Natural killer cell (primary cell): ENCODE measurements around the gene SNX8. TPM values are rescaled to one million over a fixed set of nuclear protein-coding genes. Genes with fewer than 3 reads are reported as not detected.

Experiments
- ATAC-seq, 3 donors: fragments of 150-1000 bp in 2 of 3; fragments of 200-7000 bp in 1 of 3; cut with Tn5 transposase; 1 replicate in 1 of 3; 2 replicates in 2 of 3; pipeline ENCODE4 v1.10.0; 2021; ENCODE audit warnings: mild to moderate bottlenecking in 2 of 3, moderate library complexity in 2 of 3
- DNase-seq, 2 donors: peaks; one replicate each; pipeline versions ENCODE4 v3.0.0 to v3.0.0-alpha.2; 2013 to 2021; ENCODE audit warnings: mixed read lengths in 1 of 2
- H3K27ac ChIP-seq: one replicate; pipeline ENCODE4 v1.5.1; 2013; ENCODE audit warnings: mild to moderate bottlenecking, low read length
- H3K27me3 ChIP-seq: one replicate; pipeline ENCODE4 v1.6.1; 2013; ENCODE audit warnings: low read length; ENCODE audit not compliant: control insufficient read depth, insufficient read depth
- H3K36me3 ChIP-seq: one replicate; pipeline ENCODE4 v1.6.1; 2013; ENCODE audit warnings: low read length; ENCODE audit not compliant: control insufficient read depth, insufficient read depth
- H3K4me1 ChIP-seq: one replicate; pipeline ENCODE4 v1.6.1; 2013; ENCODE audit warnings: low read length; ENCODE audit not compliant: control insufficient read depth, insufficient read depth
- H3K4me3 ChIP-seq: one replicate; pipeline ENCODE4 v1.5.1; 2013; ENCODE audit warnings: low read length
- H3K9me3 ChIP-seq: one replicate; pipeline ENCODE4 v1.6.1; 2013; ENCODE audit warnings: low read length; ENCODE audit not compliant: control insufficient read depth, insufficient read depth
- H3K27ac Mint-ChIP-seq, 2 donors: one replicate each; pipeline ENCODE4 v1.8.0; 2022; ENCODE audit warnings: mild to moderate bottlenecking in 2 of 2, mixed read lengths in 2 of 2, moderate library complexity in 1 of 2
- H3K27me3 Mint-ChIP-seq, 2 donors: one replicate each; pipeline ENCODE4 v1.8.0; 2022; ENCODE audit warnings: low read depth in 2 of 2, mixed read lengths in 2 of 2
- H3K36me3 Mint-ChIP-seq: one replicate; pipeline ENCODE4 v1.8.0; 2022; ENCODE audit warnings: mixed read lengths
- H3K4me1 Mint-ChIP-seq, 2 donors: one replicate each; pipeline ENCODE4 v1.8.0; 2022; ENCODE audit warnings: mixed read lengths in 2 of 2
- H3K4me3 Mint-ChIP-seq: one replicate; pipeline ENCODE4 v1.8.0; 2022; ENCODE audit warnings: mild to moderate bottlenecking, moderate library complexity, mixed read lengths
- H3K9me3 Mint-ChIP-seq, 2 donors: one replicate each; pipeline ENCODE4 v1.8.0; 2022; ENCODE audit warnings: mixed read lengths in 2 of 2
- CTCF ChIP-seq: fragments of 200-600 bp; IDR thresholded peaks from one replicate; pipeline ENCODE4 v1.8.0; 2022; ENCODE audit warnings: antibody characterized with exemption
- WGBS: methylation state at CpG from one replicate; pipeline ENCODE4 v1.1.7; 2013; ENCODE audit warnings: missing lambda C conversion rate; ENCODE audit not compliant: insufficient coverage; 5-methylcytosine and 5-hydroxymethylcytosine counted together
- intact Hi-C: fragments of 100-400 bp; cut with micrococcal nuclease; formaldehyde crosslinking; loops from one replicate; pipeline ENCODE4 v1.14.2; 2022
- total RNA-seq, 4 donors: library from RNA; stranded (reverse); fragments of 120-200 nt in 1 of 4; gene quantifications; one replicate each; pipeline versions ENCODE4 v1.2.3 to v1.2.4, GENCODE V29; 2013 to 2022

Gene SNX8
- total RNA-seq, 3 donors from 2014 or later (not counting 1 experiment from before 2014, with no cell fraction given), result 8.3 to 15.7 (median 12.6) TPM

DNA sequence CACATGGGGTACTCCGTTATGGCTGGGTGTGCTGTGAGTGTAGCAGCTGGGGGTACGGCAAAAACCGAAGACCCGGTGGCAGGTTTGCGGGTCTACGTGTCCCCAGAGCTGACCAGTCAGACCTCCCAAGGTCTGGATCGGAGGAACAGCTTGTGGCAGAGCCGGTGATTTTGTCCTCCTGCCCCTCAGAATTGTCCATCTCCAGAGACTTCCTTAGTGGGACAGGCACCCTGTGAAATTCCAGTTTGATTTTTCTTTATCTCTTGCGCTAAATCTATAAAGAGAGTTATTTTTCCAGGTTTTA is 41.4 kb upstream of the SNX8 start:
- Histone ChIP-seq H3K4me3 (peak overlapping the region; percentile 59), H3K27ac (no peak overlapping the region), H3K4me1 (peaks cover 41% of the 10 kb centered on the region), H3K9me3 (no peaks in the 10 kb centered on the region), H3K36me3 (peaks cover 9% of the 10 kb centered on the region), H3K27me3 (no peaks in the 10 kb centered on the region)
- TF ChIP-seq CTCF, result no peak
- peak overlapping the region; percentile 83 for H3K4me3 Mint-ChIP-seq
- ATAC-seq (no peak), DNase-seq (no peak)
- WGBS, result 7% methylated on average over 9 of the region's 9 CpGs
- intact Hi-C loops, result no loop called here
- no peaks in the 10 kb centered on the region for H3K36me3 Mint-ChIP-seq
- no peaks in the 10 kb centered on the region for H3K9me3 Mint-ChIP-seq
- no peaks in the 10 kb centered on the region for H3K27me3 Mint-ChIP-seq
- peak overlapping the region; percentile 54 to 99 for H3K27ac Mint-ChIP-seq
- H3K4me1 Mint-ChIP-seq, result peaks cover 45 to 46% of the 10 kb centered on the region in 2 donors

GRCh38 chr7:2354939-2355704 is 40.9 kb upstream of the SNX8 start:
- ATAC-seq (no peak), DNase-seq (peak; percentile 30 to 36)
- H3K27ac Mint-ChIP-seq, result peak overlapping the region; percentile 99 to 100
- intact Hi-C loops, result loop anchor here (1.0 to 5.0 kb wide), 2 partner anchors 41 to 47 kb away; partner anchors contain the start of genes CHST12 and SNX8
- peaks cover 41% of the 10 kb centered on the region for H3K4me1 ChIP-seq
- no peaks in the 10 kb centered on the region for H3K9me3 ChIP-seq
- no peaks in the 10 kb centered on the region for H3K9me3 Mint-ChIP-seq
- no peaks in the 10 kb centered on the region for H3K27me3 Mint-ChIP-seq
- TF ChIP-seq CTCF, result no peak
- H3K27me3 ChIP-seq, result no peaks in the 10 kb centered on the region
- H3K4me3 Mint-ChIP-seq, result peak overlapping the region; percentile 96
- H3K36me3 ChIP-seq, result peaks cover 7% of the 10 kb centered on the region
- H3K4me3 ChIP-seq, result peak overlapping the region; percentile 59
- no peaks in the 10 kb centered on the region for H3K36me3 Mint-ChIP-seq
- WGBS, result under 1% methylated on average over 92 of the region's 92 CpGs
- peaks cover 39 to 40% of the 10 kb centered on the region in 2 donors for H3K4me1 Mint-ChIP-seq
- peak overlapping the region; percentile 22 for H3K27ac ChIP-seq

DNA sequence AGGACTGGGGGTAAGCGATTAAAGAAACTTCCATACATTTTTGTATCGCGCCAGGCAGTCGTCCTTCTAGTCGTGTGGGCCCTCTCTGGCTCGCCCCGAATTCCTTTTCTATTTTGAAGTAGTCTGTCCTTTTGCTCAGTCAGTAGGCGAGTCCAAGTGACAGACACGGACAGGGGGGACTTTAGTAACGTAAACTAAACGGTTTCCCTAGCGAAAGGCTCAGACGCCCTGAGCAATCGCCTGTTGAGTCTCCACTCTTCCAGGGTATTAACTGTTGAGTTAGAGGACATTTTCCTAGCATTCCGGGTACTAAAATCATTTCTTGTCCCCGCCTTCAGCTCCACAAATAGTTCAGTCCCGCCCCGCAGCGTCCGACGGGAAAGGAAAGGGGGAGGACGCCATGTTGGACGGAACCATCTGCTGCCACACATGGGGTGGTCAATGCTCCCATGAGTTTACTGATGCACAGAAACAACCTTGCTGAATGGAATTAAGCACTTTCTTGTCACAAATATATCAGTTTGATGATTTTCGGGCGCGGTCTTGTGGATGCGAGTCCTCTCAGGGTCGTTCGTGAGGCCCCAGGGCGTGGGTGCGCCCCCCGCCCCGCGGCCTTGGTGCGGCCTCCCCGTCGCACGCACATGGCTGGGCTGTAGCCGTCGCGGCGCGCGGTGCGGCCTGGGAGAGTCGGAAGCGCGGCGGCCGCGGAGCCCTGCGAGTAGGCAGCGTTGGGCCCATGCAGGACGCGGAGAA is 40.1 kb upstream of the SNX8 start, which contains the start of gene EIF3B:
EIF3B (plus strand) TSS at position 642 of the 753 bp plus-strand sequence; CDS start at position 737, 95 bp downstream.
- DNase-seq (peak; percentile 88 to 96), ATAC-seq (peak; percentile 86 to 95 (median 87))
- Mint-ChIP-seq H3K9me3 (no peaks in the 10 kb centered on the region), H3K27me3 (no peaks in the 10 kb centered on the region), H3K4me3 (peak within 1 kb of the TSS; percentile 96), H3K4me1 (peaks cover 32 to 33% of the 10 kb centered on the region in 2 donors), H3K36me3 (no peaks in the 10 kb centered on the region), H3K27ac (peak within 1 kb of the TSS; percentile 99 to 100)
- WGBS, result under 1% methylated on average over 55 of the region's 55 CpGs
- Histone ChIP-seq H3K27ac (peak within 1 kb of the TSS; percentile 99), H3K27me3 (no peaks in the 10 kb centered on the region), H3K4me1 (peaks cover 39% of the 10 kb centered on the region), H3K9me3 (no peaks in the 10 kb centered on the region), H3K36me3 (peaks cover 7% of the 10 kb centered on the region), H3K4me3 (peak within 1 kb of the TSS; percentile 80)
- TF ChIP-seq CTCF, result no peak
- intact Hi-C loops, result loop anchor here (1.0 to 5.0 kb wide), 2 partner anchors 40 to 48 kb away; partner anchors contain the start of genes CHST12 and SNX8
